T-cell (primary cell): ENCODE data around the gene H2BK1. TPM values are rescaled to one million over a fixed set of nuclear protein-coding genes. Genes with fewer than 3 reads are reported as not detected.

Experiments used
- ATAC-seq, 4 experiments: fragments of 200-7000 bp in 3 of 4; fragments of 150-1000 bp in 1 of 4; cut with Tn5 transposase; replicated peaks in 1 of 4; 1 replicate in 3 of 4; 2 replicates in 1 of 4; pipeline ENCODE4 v1.10.0; 2021; ENCODE audit warnings: moderate library complexity in 3 of 4, mild to moderate bottlenecking in 2 of 4, moderate number of reproducible peaks in 1 of 4
- CTCF ChIA-PET, 2 donors: fragments of 300-600 bp; sonication (Branson Sonifier 250); formaldehyde crosslinking; loops; one replicate each; lab custom pipeline; 2022; ENCODE audit warnings: antibody characterized with exemption in 2 of 2; lab: Charles Lee
- POLR2A ChIA-PET, 2 donors: fragments of 300-600 bp; sonication (Branson Sonifier 250); formaldehyde crosslinking; loops; one replicate each; lab custom pipeline; 2022; ENCODE audit warnings: antibody characterized with exemption in 2 of 2; lab: Charles Lee
- DNase-seq, 35 experiments: peaks; one replicate each; pipeline versions ENCODE4 v3.0.0 to v3.0.0-alpha.2; 2013 to 2023
- H3K27ac ChIP-seq: one replicate; pipeline ENCODE4 v1.5.1; 2013; ENCODE audit warnings: low read length
- H3K27me3 ChIP-seq, 2 experiments: replicated peaks in 1 of 2; 1 replicate in 1 of 2; 2 replicates in 1 of 2; pipeline versions ENCODE4 v1.6.1 to v1.7.0; 2013; ENCODE audit warnings: low read length in 1 of 2, mixed read lengths in 1 of 2; ENCODE audit not compliant: control insufficient read depth in 2 of 2, insufficient read depth in 2 of 2; ENCODE audit errors: extremely low read depth in 1 of 2
- H3K36me3 ChIP-seq, 2 donors: 1 replicate in 1 of 2; 2 replicates in 1 of 2; pipeline versions ENCODE4 v1.6.1 to v1.7.0; 2013; ENCODE audit warnings: low read length in 1 of 2; ENCODE audit not compliant: control insufficient read depth in 2 of 2, insufficient read depth in 1 of 2; ENCODE audit errors: extremely low read depth in 1 of 2
- H3K4me1 ChIP-seq, 2 experiments: 1 replicate in 1 of 2; 2 replicates in 1 of 2; pipeline versions ENCODE4 v1.6.1 to v1.7.0; 2013; ENCODE audit warnings: low read length in 2 of 2, mixed read lengths in 1 of 2; ENCODE audit not compliant: insufficient read depth in 2 of 2, control insufficient read depth in 1 of 2; ENCODE audit errors: extremely low read depth in 1 of 2
- H3K4me3 ChIP-seq, 2 donors: 1 replicate in 1 of 2; 2 replicates in 1 of 2; pipeline versions ENCODE4 v1.5.1 to v1.7.0; 2013; ENCODE audit warnings: mild to moderate bottlenecking in 2 of 2, low read length in 1 of 2, moderate library complexity in 1 of 2; ENCODE audit not compliant: control insufficient read depth in 1 of 2; ENCODE audit errors: extremely low read depth in 1 of 2
- H3K9me3 ChIP-seq: 2 replicates; pipeline ENCODE4 v1.7.0; 2013
- H3K27ac Mint-ChIP-seq, 2 donors: one replicate each; pipeline ENCODE4 v1.8.0; 2020 to 2021; ENCODE audit warnings: mild to moderate bottlenecking in 2 of 2, mixed read lengths in 2 of 2
- H3K27me3 Mint-ChIP-seq, 2 donors: one replicate each; pipeline ENCODE4 v1.8.0; 2021 to 2022; ENCODE audit warnings: mixed read lengths in 2 of 2
- H3K36me3 Mint-ChIP-seq: one replicate; pipeline ENCODE4 v1.8.0; 2021; ENCODE audit warnings: mixed read lengths
- H3K4me1 Mint-ChIP-seq, 3 donors: one replicate each; pipeline ENCODE4 v1.8.0; 2020 to 2022; ENCODE audit warnings: mixed read lengths in 3 of 3, mild to moderate bottlenecking in 1 of 3
- H3K4me3 Mint-ChIP-seq, 3 donors: one replicate each; pipeline ENCODE4 v1.8.0; 2020 to 2022; ENCODE audit warnings: mild to moderate bottlenecking in 3 of 3, mixed read lengths in 3 of 3, moderate library complexity in 3 of 3
- H3K9me3 Mint-ChIP-seq, 3 donors: one replicate each; pipeline ENCODE4 v1.8.0; 2020 to 2022; ENCODE audit warnings: mixed read lengths in 3 of 3
- WGBS: methylation state at CpG from one replicate; pipeline ENCODE4 v1.1.5; 2013; ENCODE audit warnings: missing lambda C conversion rate; ENCODE audit not compliant: insufficient coverage; 5-methylcytosine and 5-hydroxymethylcytosine counted together
- total RNA-seq, 35 experiments: library from RNA in 6 of 35; stranded (reverse) in 6 of 35; fragments of 120-200 nt in 1 of 35; gene quantifications; one replicate each; pipeline versions ENCODE4 v1.2.1 to v1.2.4 and lab custom pipeline; 2013 to 2026

H2BK1 gene
- total RNA-seq, 5 donors from 2014 or later (not counting 1 experiment from before 2014, with no cell fraction given) = 3.1 to 7.7 (median 5.1) TPM

- Mint-ChIP-seq H3K4me1 (peaks cover 14 to 19% (median 17%) of the 10 kb centered on the region in 3 donors), H3K36me3 (no peaks in the 10 kb centered on the region), H3K27me3 (peaks cover 35 to 47% of the 10 kb centered on the region in 2 donors), H3K4me3 (peak overlapping the region; percentile 66 to 80 (median 70)), H3K27ac (no peak overlapping the region), H3K9me3 (no peaks in the 10 kb centered on the region)
- DNase-seq = peak in 32 of 35 experiments; percentile 13 to 78 (median 48)
- peaks cover 24 to 56% of the 10 kb centered on the region in 2 experiments for H3K27me3 ChIP-seq
- peak overlapping the region; percentile 16 to 59 for H3K4me3 ChIP-seq
- no peaks in the 10 kb centered on the region for H3K9me3 ChIP-seq
- WGBS = 4% methylated on average over 48 of the region's 52 CpGs
- ChIA-PET POLR2A (interaction anchor here in 1 of 2 donors (0.6 kb wide), 1 partner anchor 83 kb away, joined by 12 read pairs; no protein-coding TSS in a partner anchor), CTCF (interaction anchor here (0.6 to 1.7 kb wide), 5 partner anchors 17 to 400 kb away, joined by 3 to 6 read pairs (median 3); no protein-coding TSS in a partner anchor)
- no peaks in the 10 kb centered on the region for H3K36me3 ChIP-seq
- peak; percentile 74 to 80 (median 78) for ATAC-seq
- no peak overlapping the region for H3K27ac ChIP-seq
- peaks cover 3 to 21% of the 10 kb centered on the region in 2 experiments for H3K4me1 ChIP-seq
These were observed 42.1 kb downstream of the H2BK1 start for GRCh38 chr7:151168003-151168786.

- peak in 4 of 35 experiments; percentile 9 to 43 (median 23) for DNase-seq
- H3K9me3 Mint-ChIP-seq = no peaks in the 10 kb centered on the region
- H3K4me1 Mint-ChIP-seq = peaks cover 8 to 11% (median 11%) of the 10 kb centered on the region in 3 donors
- Histone ChIP-seq H3K36me3 (no peaks in the 10 kb centered on the region), H3K4me3 (peak within 1 kb of the TSS; percentile 16 to 59), H3K27me3 (peaks cover 26 to 54% of the 10 kb centered on the region in 2 experiments), H3K4me1 (peaks cover 3 to 14% of the 10 kb centered on the region in 2 experiments), H3K9me3 (no peaks in the 10 kb centered on the region), H3K27ac (no peak within 1 kb of the TSS)
- no peak within 1 kb of the TSS for H3K27ac Mint-ChIP-seq
- no peaks in the 10 kb centered on the region for H3K36me3 Mint-ChIP-seq
- H3K4me3 Mint-ChIP-seq = peak within 1 kb of the TSS; percentile 66 to 80 (median 70)
- CTCF ChIA-PET = interaction anchor here (0.6 to 0.7 kb wide), 4 partner anchors 16 to 399 kb away, joined by 3 to 4 read pairs (median 3); no protein-coding TSS in a partner anchor
- peaks cover 28 to 40% of the 10 kb centered on the region in 2 donors for H3K27me3 Mint-ChIP-seq
- POLR2A ChIA-PET = interaction anchor here in 1 of 2 donors (0.6 kb wide), 1 partner anchor 82 kb away, joined by 12 read pairs; no protein-coding TSS in a partner anchor
- peak; percentile 57 to 62 (median 60) for ATAC-seq
- WGBS = 2% methylated on average over 69 of the region's 101 CpGs
These were observed 42.9 kb downstream of the H2BK1 start, which contains the start of gene GBX1 for GRCh38 chr7:151167197-151167961. TSS of gene GBX1 (minus strand) at chr7:151167694. CDS start at chr7:151167548, 146 bp downstream.

GRCh38 chr7:151166629-151167196 is 43.6 kb downstream of the H2BK1 start:
- Mint-ChIP-seq H3K4me3 (peak overlapping the region; percentile 46 to 54 (median 49)), H3K9me3 (no peaks in the 10 kb centered on the region), H3K27me3 (peaks cover 24 to 37% of the 10 kb centered on the region in 2 donors), H3K4me1 (peaks cover 8 to 9% (median 9%) of the 10 kb centered on the region in 3 donors), H3K27ac (no peak overlapping the region), H3K36me3 (no peaks in the 10 kb centered on the region)
- Histone ChIP-seq H3K4me3 (peak overlapping the region in 1 of 2 donors; percentile 47), H3K36me3 (no peaks in the 10 kb centered on the region), H3K27me3 (peaks cover 26 to 51% of the 10 kb centered on the region in 2 experiments), H3K9me3 (no peaks in the 10 kb centered on the region), H3K4me1 (peaks cover 3 to 13% of the 10 kb centered on the region in 2 experiments), H3K27ac (no peak overlapping the region)
- WGBS = 13% methylated on average over 29 of the region's 31 CpGs
- DNase-seq (peak in 2 of 35 experiments; percentile 14 to 19), ATAC-seq (peak in 1 of 4 experiments; percentile 25)
- POLR2A ChIA-PET = no interaction called here
- CTCF ChIA-PET = interaction anchor here in 1 of 2 donors (0.7 kb wide), 1 partner anchor 10 kb away, joined by 3 read pairs; no protein-coding TSS in a partner anchor

GRCh38 chr7:151161757-151162156 is 48.5 kb downstream of the H2BK1 start:
- H3K4me3 ChIP-seq = no peak overlapping the region
- H3K27ac ChIP-seq = no peak overlapping the region
- ChIA-PET POLR2A (interaction anchor here in 1 of 2 donors (0.6 kb wide), 1 partner anchor 382 kb away, joined by 4 read pairs; no protein-coding TSS in a partner anchor), CTCF (interaction anchor here in 1 of 2 donors (0.6 kb wide), 1 partner anchor 391 kb away, joined by 10 read pairs; no protein-coding TSS in a partner anchor)
- Mint-ChIP-seq H3K4me3 (no peak overlapping the region), H3K9me3 (no peaks in the 10 kb centered on the region), H3K27me3 (peaks cover 8 to 14% of the 10 kb centered on the region in 2 donors), H3K36me3 (no peaks in the 10 kb centered on the region), H3K4me1 (peaks cover 0 to 4% (median 4%) of the 10 kb centered on the region in 3 donors), H3K27ac (no peak overlapping the region)
- H3K36me3 ChIP-seq = no peaks in the 10 kb centered on the region
- no peak for DNase-seq
- WGBS = 60% methylated on average over 1 of the region's 1 CpG
- H3K4me1 ChIP-seq = peaks cover 2 to 4% of the 10 kb centered on the region in 2 experiments
- peaks cover 14 to 27% of the 10 kb centered on the region in 2 experiments for H3K27me3 ChIP-seq
- H3K9me3 ChIP-seq = no peaks in the 10 kb centered on the region
- no peak for ATAC-seq

Other genes starting within 250 kb of the H2BK1 start
- gene KCNH2, start 232.2 kb downstream of the H2BK1 start, total RNA-seq = 1 to 10 TPM; 2.9 to 4.6 (median 3.0) TPM
- gene NOS3, start 219.5 kb downstream of the H2BK1 start, total RNA-seq = 10 to 100 TPM in 1 of 5 donors, 1 to 10 TPM in 4; 4.8 to 10.1 (median 5.0) TPM
- gene ATG9B, start 186.0 kb downstream of the H2BK1 start, total RNA-seq = 10 to 100 TPM; 24.0 to 37.0 (median 31.8) TPM
- 10 to 100 TPM; 72.4 to 83.0 (median 74.8) TPM for gene ABCB8, start 182.0 kb downstream of the H2BK1 start, total RNA-seq
- 10 to 100 TPM in 4 of 5 donors, 1 to 10 TPM in 1; 9.8 to 16.0 (median 11.9) TPM for gene ASIC3, start 162.0 kb downstream of the H2BK1 start, total RNA-seq
- 1 to 10 TPM; 5.3 to 8.4 (median 6.5) TPM for gene CDK5, start 152.6 kb downstream of the H2BK1 start, total RNA-seq
- gene SLC4A2, start 150.9 kb downstream of the H2BK1 start, total RNA-seq = 10 to 100 TPM; 52.0 to 91.5 (median 74.4) TPM
- gene FASTK, start 129.7 kb downstream of the H2BK1 start, total RNA-seq = 100 to 1,000 TPM in 4 of 5 donors, 10 to 100 TPM in 1; 98.8 to 157 (median 151) TPM
- gene TMUB1, start 127.0 kb downstream of the H2BK1 start, total RNA-seq = 10 to 100 TPM; 44.0 to 67.0 (median 56.5) TPM
- gene AGAP3, start 124.0 kb downstream of the H2BK1 start, total RNA-seq = 10 to 100 TPM; 28.2 to 67.3 (median 50.9) TPM
- gene GBX1, start 42.8 kb downstream of the H2BK1 start, total RNA-seq = not detected
- not detected for gene ASB10, start 23.2 kb downstream of the H2BK1 start, total RNA-seq
- 10 to 100 TPM; 22.9 to 39.7 (median 38.8) TPM for gene ABCF2, start 16.7 kb upstream of the H2BK1 start, total RNA-seq
- 10 to 100 TPM; 34.2 to 66.1 (median 64.1) TPM for gene CHPF2, start 22.0 kb upstream of the H2BK1 start, total RNA-seq
- 10 to 100 TPM in 2 of 5 donors, 1 to 10 TPM in 3; 6.3 to 28.5 (median 9.1) TPM for gene SMARCD3, start 38.2 kb upstream of the H2BK1 start, total RNA-seq
- 10 to 100 TPM; 77.4 to 98.9 (median 87.7) TPM for gene NUB1, start 131.3 kb upstream of the H2BK1 start, total RNA-seq
- gene WDR86, start 199.6 kb upstream of the H2BK1 start, total RNA-seq = 10 to 100 TPM in 3 of 5 donors, 1 to 10 TPM in 2; 3.1 to 26.0 (median 10.1) TPM
- gene CRYGN, start 229.7 kb upstream of the H2BK1 start, total RNA-seq = 1 to 10 TPM in 2 of 5 donors, under 1 TPM in 1, not detected in 2; 0.98 to 1.8 (median 1.0) TPM